ENCODE results near the gene TMEM259.

DNA sequence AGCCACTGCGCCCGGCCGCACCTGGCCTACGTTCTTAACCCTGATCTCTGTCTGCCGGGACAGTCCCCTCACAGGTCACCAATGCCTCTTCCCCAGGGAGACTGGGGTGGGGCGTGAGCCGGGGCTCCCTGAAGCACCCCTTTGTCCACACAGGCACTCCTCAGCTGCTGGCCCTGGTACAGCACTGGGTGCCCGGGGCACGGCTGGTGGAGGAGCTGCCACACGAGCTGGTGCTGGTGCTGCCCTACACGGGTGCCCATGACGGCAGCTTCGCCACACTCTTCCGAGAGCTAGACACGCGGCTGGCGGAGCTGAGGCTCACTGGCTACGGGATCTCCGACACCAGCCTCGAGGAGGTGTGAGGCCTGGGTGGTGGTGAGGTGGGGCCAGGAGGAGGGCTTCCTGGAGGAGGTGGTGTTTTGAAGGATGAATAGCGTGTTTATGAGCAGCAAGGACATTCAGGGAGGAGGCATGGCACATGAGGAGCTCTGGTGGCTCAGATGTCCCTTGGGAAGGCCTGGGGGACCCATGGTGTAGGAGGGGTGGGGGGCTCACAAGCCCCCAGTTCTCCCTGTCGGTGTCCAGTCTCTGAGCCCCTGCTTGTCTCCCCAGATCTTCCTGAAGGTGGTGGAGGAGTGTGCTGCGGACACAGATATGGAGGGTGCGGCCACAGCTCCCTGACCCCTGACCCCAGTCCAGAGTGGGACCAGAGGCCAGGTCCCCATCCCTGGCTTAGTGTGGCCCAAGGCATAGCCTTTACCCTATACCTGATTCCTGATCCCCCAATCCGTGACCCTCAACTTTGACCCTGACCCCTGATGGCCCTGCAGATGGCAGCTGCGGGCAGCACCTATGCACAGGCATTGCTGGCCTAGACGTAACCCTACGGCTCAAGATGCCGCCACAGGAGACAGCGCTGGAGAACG is 32.5 kb upstream of the TMEM259 start:
- TF ChIP-seq, protein P1, sequence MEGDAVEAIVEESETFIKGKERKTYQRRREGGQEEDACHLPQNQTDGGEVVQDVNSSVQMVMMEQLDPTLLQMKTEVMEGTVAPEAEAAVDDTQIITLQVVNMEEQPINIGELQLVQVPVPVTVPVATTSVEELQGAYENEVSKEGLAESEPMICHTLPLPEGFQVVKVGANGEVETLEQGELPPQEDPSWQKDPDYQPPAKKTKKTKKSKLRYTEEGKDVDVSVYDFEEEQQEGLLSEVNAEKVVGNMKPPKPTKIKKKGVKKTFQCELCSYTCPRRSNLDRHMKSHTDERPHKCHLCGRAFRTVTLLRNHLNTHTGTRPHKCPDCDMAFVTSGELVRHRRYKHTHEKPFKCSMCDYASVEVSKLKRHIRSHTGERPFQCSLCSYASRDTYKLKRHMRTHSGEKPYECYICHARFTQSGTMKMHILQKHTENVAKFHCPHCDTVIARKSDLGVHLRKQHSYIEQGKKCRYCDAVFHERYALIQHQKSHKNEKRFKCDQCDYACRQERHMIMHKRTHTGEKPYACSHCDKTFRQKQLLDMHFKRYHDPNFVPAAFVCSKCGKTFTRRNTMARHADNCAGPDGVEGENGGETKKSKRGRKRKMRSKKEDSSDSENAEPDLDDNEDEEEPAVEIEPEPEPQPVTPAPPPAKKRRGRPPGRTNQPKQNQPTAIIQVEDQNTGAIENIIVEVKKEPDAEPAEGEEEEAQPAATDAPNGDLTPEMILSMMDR (IDR thresholded peaks at IDR 0.05): no peak
- no peak for TF ChIP-seq POLR2A (IDR thresholded peaks at IDR 0.05)

Data from body of pancreas (tissue), 4 donors.